Muscle of leg (tissue), 11 donors: ENCODE data around the gene MAPK11. TPM values are rescaled to one million over a fixed set of nuclear protein-coding genes. Genes with fewer than 3 reads are reported as not detected.

Experiments
- DNase-seq: peaks from one replicate; pipeline ENCODE4 v3.0.0; 2013
- H3K27ac ChIP-seq: one replicate; pipeline ENCODE4 v1.5.1; 2013; ENCODE audit warnings: mild to moderate bottlenecking, low read length, control low read depth
- H3K27me3 ChIP-seq: one replicate; pipeline ENCODE4 v1.6.1; 2013; ENCODE audit warnings: low read length; ENCODE audit not compliant: control insufficient read depth, insufficient read depth
- H3K36me3 ChIP-seq: one replicate; pipeline ENCODE4 v1.6.1; 2013; ENCODE audit warnings: low read length; ENCODE audit not compliant: control insufficient read depth, insufficient read depth
- H3K4me1 ChIP-seq: one replicate; pipeline ENCODE4 v1.6.1; 2013; ENCODE audit warnings: low read length; ENCODE audit not compliant: control insufficient read depth, insufficient read depth
- H3K4me3 ChIP-seq: one replicate; pipeline ENCODE4 v1.5.1; 2013; ENCODE audit warnings: low read length, control low read depth
- H3K9me3 ChIP-seq: replicated peaks from 2 replicates; pipeline ENCODE4 v1.6.1; 2013; ENCODE audit warnings: low read depth, low read length; ENCODE audit not compliant: control insufficient read depth
- WGBS: methylation state at CpG from one replicate; pipeline ENCODE4 v1.1.5; 2013; ENCODE audit warnings: missing lambda C conversion rate; ENCODE audit not compliant: insufficient coverage; 5-methylcytosine and 5-hydroxymethylcytosine counted together
- polyA plus RNA-seq, 8 donors: library from polyadenylated mRNA; unstranded; fragments of 120-200 nt; gene quantifications; one replicate each; pipeline versions ENCODE4 v1.2.1 to v1.2.3, GENCODE V29; 2013; ENCODE audit warnings: inconsistent platforms in 1 of 8, low replicate concordance in 1 of 8; ENCODE audit not compliant: insufficient read length in 8 of 8, insufficient read depth in 1 of 8
- total RNA-seq: library from RNA; stranded (reverse); fragments of 120-200 nt; gene quantifications from one replicate; pipeline ENCODE4 v1.2.4, GENCODE V29; 2013

Gene MAPK11
- total and polyA plus RNA-seq, 9 donors: 4.5 to 8.7 (median 6.8) TPM

DNA sequence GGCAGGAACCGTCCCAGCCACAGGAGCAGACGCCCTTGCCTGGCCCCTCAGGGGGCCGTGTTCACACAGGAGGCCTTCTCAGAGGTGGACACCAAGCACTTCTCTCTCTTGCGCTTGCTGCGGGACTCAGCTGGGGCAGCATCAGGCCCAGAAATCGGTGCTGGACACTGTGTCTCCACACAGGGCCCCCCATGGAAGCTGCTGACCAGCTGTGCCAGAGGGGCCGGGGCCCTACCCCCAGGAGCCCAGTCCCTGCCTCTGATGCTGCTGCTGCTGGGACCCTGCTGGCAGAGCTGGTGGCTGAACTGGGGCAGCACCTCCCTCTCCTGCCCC is 33.3 kb upstream of the MAPK11 start:
- peaks cover 19% of the 10 kb centered on the region for H3K36me3 ChIP-seq
- H3K4me3 ChIP-seq: no peak overlapping the region
- H3K9me3 ChIP-seq: no peaks in the 10 kb centered on the region
- H3K4me1 ChIP-seq: peaks cover 83% of the 10 kb centered on the region
- H3K27ac ChIP-seq: peak overlapping the region; percentile 92
- no peaks in the 10 kb centered on the region for H3K27me3 ChIP-seq
- WGBS: 53% methylated on average over 7 of the region's 7 CpGs
- DNase-seq: no peak

DNA sequence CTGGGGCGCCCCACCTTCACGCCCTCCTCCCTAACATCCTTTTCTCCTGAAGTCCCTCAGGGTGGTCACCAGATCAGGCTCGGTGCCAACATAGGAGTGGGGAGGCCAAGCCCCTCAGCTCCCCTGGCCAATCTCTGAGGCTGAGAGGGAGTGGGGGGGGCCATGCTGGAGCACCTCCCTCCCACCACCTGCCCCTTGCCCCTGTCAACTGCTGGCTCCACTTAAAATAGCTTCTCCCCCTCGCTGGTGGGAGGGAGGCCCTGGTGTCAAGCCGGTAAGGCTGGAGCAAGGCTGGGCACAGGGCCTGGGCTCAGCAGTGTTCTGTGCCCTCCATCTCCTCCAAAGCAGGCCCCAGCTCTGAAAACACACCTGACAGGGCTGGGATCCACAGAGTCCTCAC is 32.4 kb upstream of the MAPK11 start:
- peaks cover 19% of the 10 kb centered on the region for H3K36me3 ChIP-seq
- no peaks in the 10 kb centered on the region for H3K27me3 ChIP-seq
- DNase-seq: peak; percentile 72
- no peak overlapping the region for H3K4me3 ChIP-seq
- no peaks in the 10 kb centered on the region for H3K9me3 ChIP-seq
- H3K4me1 ChIP-seq: peaks cover 75% of the 10 kb centered on the region
- peak overlapping the region; percentile 92 for H3K27ac ChIP-seq
- 13% methylated on average over 2 of the region's 5 CpGs for WGBS

DNA sequence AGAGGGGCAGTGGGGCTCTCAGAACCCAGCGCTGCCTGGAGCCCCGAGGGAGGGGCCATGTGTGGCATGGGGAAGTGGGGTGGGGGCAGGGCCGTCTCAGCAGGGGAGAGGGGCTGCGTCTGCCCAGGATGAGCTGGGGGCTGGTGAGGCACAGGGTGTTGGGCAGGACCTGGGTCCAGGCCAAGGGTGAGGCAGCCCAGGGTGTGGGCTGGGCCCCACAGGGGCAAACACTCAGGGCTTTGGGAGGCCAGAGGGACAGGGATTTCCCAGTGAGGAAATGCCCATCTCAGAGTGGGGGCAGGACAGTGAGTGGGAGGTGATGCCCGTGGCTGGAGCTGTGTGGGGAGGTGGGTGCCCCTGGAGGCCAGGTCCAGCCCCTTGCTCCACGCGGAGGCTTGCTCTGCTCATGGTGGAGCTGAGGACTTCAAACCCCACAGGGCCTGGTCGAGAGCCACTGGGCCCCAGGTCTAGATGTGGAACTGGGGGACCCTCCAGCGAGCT is 31.9 kb upstream of the MAPK11 start:
- no peaks in the 10 kb centered on the region for H3K9me3 ChIP-seq
- H3K4me1 ChIP-seq: peaks cover 75% of the 10 kb centered on the region
- WGBS: 46% methylated on average over 9 of the region's 9 CpGs
- peak overlapping the region; percentile 89 for H3K27ac ChIP-seq
- H3K27me3 ChIP-seq: no peaks in the 10 kb centered on the region
- peak; percentile 35 for DNase-seq
- H3K36me3 ChIP-seq: peaks cover 19% of the 10 kb centered on the region
- no peak overlapping the region for H3K4me3 ChIP-seq

DNA sequence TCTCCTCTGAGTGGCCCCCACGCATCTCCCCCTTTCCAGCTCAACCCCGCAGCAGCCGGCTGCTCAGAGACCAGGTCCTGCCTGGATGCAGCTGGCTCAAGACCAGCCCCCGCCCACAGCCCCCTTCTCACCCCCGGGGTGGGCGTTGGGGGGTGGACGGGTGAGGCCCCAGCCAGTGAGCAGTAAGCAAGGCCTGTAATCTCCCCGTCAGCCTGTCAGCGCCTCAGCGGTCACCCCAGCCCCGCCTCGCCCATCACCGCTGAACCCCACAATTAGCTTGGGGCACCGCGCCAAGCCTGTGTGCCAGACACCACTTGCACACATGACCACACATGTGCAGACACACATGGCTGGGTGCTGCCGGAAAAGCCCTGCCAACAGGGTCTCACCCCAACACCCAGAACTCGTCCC is 31.4 kb upstream of the MAPK11 start:
- H3K27me3 ChIP-seq: no peaks in the 10 kb centered on the region
- H3K4me1 ChIP-seq: peaks cover 78% of the 10 kb centered on the region
- WGBS: 31% methylated on average over 13 of the region's 17 CpGs
- H3K4me3 ChIP-seq: no peak overlapping the region
- no peak for DNase-seq
- H3K27ac ChIP-seq: peak overlapping the region; percentile 89
- no peaks in the 10 kb centered on the region for H3K9me3 ChIP-seq
- H3K36me3 ChIP-seq: peaks cover 19% of the 10 kb centered on the region

DNA sequence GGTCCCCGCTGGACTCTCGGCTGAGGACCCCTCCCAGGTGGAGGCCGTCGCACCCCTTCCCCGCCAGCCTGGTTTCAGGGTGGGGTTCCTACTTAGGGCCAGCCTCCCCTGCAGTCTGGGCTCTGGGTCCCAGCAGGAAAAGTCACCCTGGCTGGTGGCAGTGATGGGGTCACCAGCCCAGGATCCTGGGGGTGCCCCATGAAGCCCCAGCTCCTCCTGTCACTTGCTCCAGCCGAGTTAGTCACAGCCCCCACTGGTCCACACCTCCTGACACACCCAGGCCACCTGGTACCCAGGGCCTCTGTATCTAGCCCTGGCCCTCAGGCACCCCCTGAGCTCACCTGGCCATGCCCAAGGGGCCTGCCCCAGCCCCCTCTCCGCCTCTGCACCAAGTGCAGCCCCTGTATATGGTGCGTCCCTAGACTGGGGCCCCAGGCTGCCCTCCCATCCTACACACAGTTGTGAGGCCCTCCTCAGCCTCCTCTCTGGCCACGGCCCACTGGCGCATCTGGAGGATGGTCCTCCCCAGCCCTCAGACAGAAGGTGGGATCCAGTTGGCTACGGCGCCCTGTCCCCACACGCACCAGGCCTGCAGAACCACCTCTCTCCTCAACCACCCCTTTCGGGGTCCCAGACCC is 30.6 kb upstream of the MAPK11 start:
- WGBS: 59% methylated on average over 14 of the region's 14 CpGs
- Histone ChIP-seq H3K27ac (peak overlapping the region; percentile 89), H3K4me3 (no peak overlapping the region), H3K9me3 (no peaks in the 10 kb centered on the region), H3K36me3 (peaks cover 19% of the 10 kb centered on the region), H3K4me1 (peaks cover 71% of the 10 kb centered on the region), H3K27me3 (no peaks in the 10 kb centered on the region)
- no peak for DNase-seq

DNA sequence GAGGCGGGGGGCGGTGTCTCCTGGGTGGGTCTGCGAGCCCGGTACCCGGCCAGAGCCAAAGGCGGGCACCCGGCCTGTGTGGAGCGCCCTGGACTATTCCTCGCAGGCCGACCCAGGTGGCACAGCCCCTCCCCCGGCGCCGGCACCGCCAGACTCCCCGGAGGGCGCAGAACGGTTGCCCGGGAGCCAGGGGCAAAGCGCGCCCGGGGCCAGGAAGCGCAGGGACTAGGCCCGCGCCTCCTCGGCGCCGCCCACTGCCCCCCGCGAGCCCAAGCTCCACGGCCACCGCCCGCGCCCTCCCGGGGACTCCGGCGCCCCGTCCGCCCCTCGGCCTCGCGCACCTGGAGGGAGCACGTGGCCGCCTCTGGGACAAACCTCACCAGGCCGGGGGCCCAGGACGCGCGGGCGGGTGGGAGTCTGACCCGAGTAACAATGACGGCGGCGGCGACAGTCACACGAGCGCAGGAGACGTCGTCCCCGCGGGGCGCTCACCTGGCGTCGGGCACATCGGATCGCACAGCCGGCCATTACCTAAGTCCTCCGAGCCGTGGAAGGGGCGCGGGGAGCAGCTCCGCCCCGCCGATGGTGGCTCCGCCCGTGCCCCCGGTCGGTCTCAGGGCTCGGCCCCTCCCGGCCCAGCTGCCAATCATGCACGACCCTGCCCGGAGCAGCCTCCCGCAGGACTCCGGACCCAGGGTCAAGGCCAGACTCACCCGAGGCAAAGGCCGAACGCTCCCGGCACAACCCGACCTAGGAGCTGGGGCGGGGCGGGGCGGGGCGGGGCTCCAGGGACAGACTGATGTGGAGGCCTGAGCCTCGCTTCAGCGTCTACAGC is 29.8 kb upstream of the MAPK11 start:
- Histone ChIP-seq H3K4me3 (no peak overlapping the region), H3K27me3 (no peaks in the 10 kb centered on the region), H3K9me3 (no peaks in the 10 kb centered on the region), H3K4me1 (peaks cover 64% of the 10 kb centered on the region), H3K27ac (no peak overlapping the region), H3K36me3 (peaks cover 17% of the 10 kb centered on the region)
- WGBS: 20% methylated on average over 92 of the region's 93 CpGs
- DNase-seq: no peak

DNA sequence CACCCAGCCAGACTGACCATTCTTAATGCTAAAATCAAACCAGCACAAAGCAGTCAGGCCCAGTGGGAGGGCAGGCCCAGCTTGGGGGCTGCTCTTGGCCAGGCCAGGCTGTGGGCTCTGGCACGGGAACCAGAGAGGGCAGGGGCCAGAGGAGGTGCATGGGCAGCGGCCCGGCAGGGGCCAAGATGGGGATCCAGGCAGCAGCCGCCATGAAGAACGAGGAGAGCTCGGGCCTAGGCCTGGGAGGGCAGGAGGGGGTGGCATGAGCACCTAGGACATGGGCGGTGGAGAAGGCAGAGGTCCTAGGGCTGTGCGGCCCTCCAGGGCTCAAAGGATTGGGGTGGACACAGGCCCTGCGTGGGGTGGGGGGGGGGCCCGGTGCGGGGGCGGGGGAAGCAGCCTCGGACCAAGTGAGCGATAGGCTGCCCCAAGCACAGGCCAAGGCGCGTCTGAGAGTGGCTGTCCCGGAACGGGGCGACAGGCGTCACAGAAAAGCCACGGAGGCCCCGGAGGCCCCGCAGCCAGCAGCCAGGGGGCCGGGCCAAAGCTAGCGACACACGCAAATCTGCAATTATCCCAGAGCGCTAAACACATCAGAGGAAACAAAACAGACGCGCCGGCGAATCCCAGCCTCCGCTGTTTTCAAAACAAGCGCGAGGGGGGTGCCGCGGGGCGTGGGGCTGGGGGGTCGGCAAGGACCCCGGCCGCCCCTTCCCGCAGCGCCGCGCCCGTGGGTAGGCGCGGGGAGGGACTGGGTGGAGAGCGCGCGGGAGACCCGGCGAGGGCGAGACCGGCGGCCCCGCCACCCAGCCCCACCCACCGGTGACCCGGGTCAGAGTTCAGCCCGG is 29.0 kb upstream of the MAPK11 start:
- WGBS: 37% methylated on average over 33 of the region's 59 CpGs
- DNase-seq: no peak
- Histone ChIP-seq H3K27ac (no peak overlapping the region), H3K9me3 (no peaks in the 10 kb centered on the region), H3K27me3 (no peaks in the 10 kb centered on the region), H3K36me3 (peaks cover 17% of the 10 kb centered on the region), H3K4me3 (no peak overlapping the region), H3K4me1 (peaks cover 62% of the 10 kb centered on the region)

DNA sequence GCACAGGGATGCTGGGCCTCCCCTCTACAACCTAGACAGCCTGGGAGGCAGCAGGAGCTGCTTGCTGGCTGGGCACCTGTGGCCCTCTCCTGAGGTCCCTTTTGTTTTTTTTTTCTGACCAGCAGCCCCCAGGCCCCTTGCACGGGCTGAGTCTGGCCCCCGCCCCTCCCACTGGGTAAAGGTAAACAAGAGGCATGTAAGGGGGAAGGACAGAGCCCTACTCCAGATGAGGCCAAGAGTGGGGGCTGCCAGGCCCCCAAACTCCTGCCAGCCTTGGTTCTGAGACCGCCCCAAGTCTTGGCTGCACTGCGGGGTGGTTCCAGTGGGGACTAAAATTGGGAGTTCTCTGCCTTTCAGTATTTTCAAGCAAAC is 28.1 kb upstream of the MAPK11 start:
- H3K27me3 ChIP-seq: no peaks in the 10 kb centered on the region

DNA sequence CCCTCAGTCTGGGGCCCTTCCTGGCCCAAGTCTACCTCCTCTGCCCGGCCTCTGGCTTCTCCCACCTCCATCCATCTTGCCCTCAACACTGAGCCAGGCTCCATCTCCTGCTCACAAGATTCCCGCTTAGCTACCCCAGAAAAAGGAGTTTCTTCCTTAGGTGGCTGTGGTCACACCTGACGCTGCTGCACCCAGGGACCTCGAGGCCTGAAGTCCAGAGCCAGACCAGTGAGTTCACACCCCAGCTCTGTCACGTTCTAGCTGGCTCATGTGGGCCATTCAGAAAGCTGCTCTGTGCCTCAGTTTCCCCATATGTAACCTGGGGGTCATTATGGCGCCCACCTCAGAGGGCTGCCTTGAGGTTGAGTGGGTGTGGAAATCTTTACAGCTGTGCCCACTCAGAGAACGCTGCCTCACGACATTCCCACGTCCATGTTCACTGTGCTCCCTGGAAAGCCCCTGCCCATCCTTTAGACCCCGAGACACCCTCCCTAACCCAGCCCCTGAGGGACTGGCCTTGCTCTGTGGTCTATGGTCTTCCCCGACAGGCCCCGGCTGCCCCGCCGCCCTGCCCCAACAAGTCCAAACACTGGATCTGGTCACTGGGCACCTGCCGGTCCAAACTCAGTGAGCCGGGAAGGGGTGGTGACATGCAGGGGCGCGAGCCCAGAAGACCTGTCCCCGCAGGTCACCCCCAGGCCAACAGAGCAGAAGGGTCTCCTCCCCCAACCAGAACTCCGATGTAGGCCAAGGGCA is 27.5 kb upstream of the MAPK11 start:
- Histone ChIP-seq H3K36me3 (peaks cover 6% of the 10 kb centered on the region), H3K4me3 (no peak overlapping the region), H3K9me3 (no peaks in the 10 kb centered on the region), H3K27me3 (no peaks in the 10 kb centered on the region), H3K27ac (no peak overlapping the region), H3K4me1 (peaks cover 62% of the 10 kb centered on the region)
- WGBS: 82% methylated on average over 18 of the region's 20 CpGs
- no peak for DNase-seq

More for the DNA sequence above, 28.1 kb upstream of the MAPK11 start:
- H3K4me3 ChIP-seq: no peak overlapping the region
- no peak overlapping the region for H3K27ac ChIP-seq
- H3K4me1 ChIP-seq: peaks cover 62% of the 10 kb centered on the region
- H3K9me3 ChIP-seq: no peaks in the 10 kb centered on the region
- peaks cover 9% of the 10 kb centered on the region for H3K36me3 ChIP-seq
- 93% methylated on average over 3 of the region's 4 CpGs for WGBS
- DNase-seq: no peak
